HepG2 (cell line): ENCODE data around the gene FAM174C. TPM values are rescaled to one million over a fixed set of nuclear protein-coding genes. Genes with fewer than 3 reads are reported as not detected.

Experiments used
- CHD2 ChIP-seq: IDR thresholded peaks from 2 replicates; pipeline ENCODE4 v1.6.1; 2011; ENCODE audit warnings: low read depth, low read length, improper control_type of control experiment
- EP300 ChIP-seq, 3 experiments: sonication (generic) in 1 of 3; formaldehyde crosslinking in 1 of 3; IDR thresholded peaks; 2 replicates each; pipeline versions ENCODE4 v1.5.1 to v1.6.1; 2011 to 2020; ENCODE audit warnings: low read depth in 2 of 3, low read length in 2 of 3, borderline replicate concordance in 1 of 3, improper control_type of control experiment in 1 of 3, mild to moderate bottlenecking in 1 of 3, missing genetic modification reagents in 1 of 3, moderate library complexity in 1 of 3
- EZH2 ChIP-seq: conservative IDR thresholded peaks from 2 replicates; pipeline ENCODE4 v1.6.1; 2012; ENCODE audit warnings: mild to moderate bottlenecking, low read depth, low read length, moderate library complexity
- HDAC2 ChIP-seq: sonication (generic); formaldehyde crosslinking; IDR thresholded peaks from 2 replicates; pipeline ENCODE4 v1.4.0; 2020; ENCODE audit warnings: missing genetic modification reagents
- KAT7 ChIP-seq: IDR thresholded peaks from 2 replicates; pipeline ENCODE4 v1.6.1; 2018; ENCODE audit warnings: borderline replicate concordance, missing compliant biosample characterization
- PHF8 ChIP-seq: sonication (generic); formaldehyde crosslinking; IDR thresholded peaks from 2 replicates; pipeline ENCODE4 v1.5.0; 2020; ENCODE audit warnings: missing genetic modification reagents
- POGZ ChIP-seq: sonication (generic); formaldehyde crosslinking; IDR thresholded peaks from 2 replicates; pipeline ENCODE4 v1.4.0; 2020; ENCODE audit warnings: mild to moderate bottlenecking, missing genetic modification reagents
- RAD21 ChIP-seq: fragments of 450-650 bp; formaldehyde crosslinking; IDR thresholded peaks from 2 replicates; pipeline ENCODE4 v1.5.0; 2020; ENCODE audit warnings: mild to moderate bottlenecking
- SMC3 ChIP-seq: IDR thresholded peaks from 2 replicates; pipeline ENCODE4 v1.6.1; 2011; ENCODE audit warnings: low read length, improper control_type of control experiment
- TBX2 ChIP-seq: sonication (generic); formaldehyde crosslinking; IDR thresholded peaks from 2 replicates; pipeline ENCODE4 v1.5.0; 2020; ENCODE audit warnings: missing genetic modification reagents, mild to moderate bottlenecking, borderline replicate concordance
- THYN1 ChIP-seq: sonication (generic); formaldehyde crosslinking; IDR thresholded peaks from 2 replicates; pipeline ENCODE4 v1.8.1; 2023; ENCODE audit warnings: low read depth, mild to moderate bottlenecking, moderate library complexity, missing genetic modification reagents, borderline replicate concordance
- ZNF263 ChIP-seq: sonication (generic); formaldehyde crosslinking; IDR thresholded peaks from 2 replicates; pipeline ENCODE4 v1.4.0; 2020; ENCODE audit warnings: missing genetic modification reagents
- ZNF333 ChIP-seq: sonication (generic); formaldehyde crosslinking; IDR thresholded peaks from 2 replicates; pipeline ENCODE4 v1.4.0; 2020; ENCODE audit warnings: mild to moderate bottlenecking, missing genetic modification reagents, borderline replicate concordance
- ZNF747 ChIP-seq: sonication (generic); formaldehyde crosslinking; IDR thresholded peaks from 2 replicates; pipeline ENCODE4 v1.8.1; 2023; ENCODE audit warnings: missing genetic modification reagents, mild to moderate bottlenecking, borderline replicate concordance
- polyA plus RNA-seq, 8 experiments: library from polyadenylated mRNA; depleted of rRNA in 3 of 8; stranded (reverse) in 7 of 8; unstranded in 1 of 8; fragments of >200 nt; fragmentation: Illumina TruSeq in 4 of 8; extraction: Trizol in 4 of 8; gene quantifications; 2 replicates each; pipeline versions ENCODE4 v1.2.1 to v1.2.3, GENCODE V29; 2011 to 2016; ENCODE audit warnings: low read depth in 4 of 8, missing spikeins in 1 of 8, mixed read lengths in 1 of 8; ENCODE audit not compliant: insufficient read depth in 1 of 8
- total RNA-seq, 5 experiments: library from RNA; depleted of rRNA; stranded (reverse); fragments of >200 nt; fragmentation: Illumina TruSeq; extraction: Trizol; gene quantifications; 2 replicates each; pipeline ENCODE4 v1.2.3, GENCODE V29; 2016; ENCODE audit warnings: low read depth in 1 of 5
- TF ChIP-seq, protein P1 (sequence below): sonication (generic); formaldehyde crosslinking; IDR thresholded peaks from 2 replicates; pipeline ENCODE4 v1.5.1; 2020; ENCODE audit warnings: missing genetic modification reagents, mild to moderate bottlenecking, borderline replicate concordance
- TF ChIP-seq, protein P2 (sequence below): sonication (generic); formaldehyde crosslinking; IDR thresholded peaks from 2 replicates; pipeline ENCODE4 v1.8.1; 2023; ENCODE audit warnings: mild to moderate bottlenecking, inconsistent platforms, moderate library complexity, missing genetic modification reagents, borderline replicate concordance
- TF ChIP-seq, protein P3 (sequence below): sonication (generic); formaldehyde crosslinking; IDR thresholded peaks from 2 replicates; pipeline ENCODE4 v1.4.0; 2020; ENCODE audit warnings: mild to moderate bottlenecking, missing genetic modification reagents

FAM174C gene
- total and polyA plus RNA-seq, 2 of the 13 experiments (the other 11 are each of a cell fraction or from before 2014, with no cell fraction given), result 19.5 to 31.3 TPM

DNA sequence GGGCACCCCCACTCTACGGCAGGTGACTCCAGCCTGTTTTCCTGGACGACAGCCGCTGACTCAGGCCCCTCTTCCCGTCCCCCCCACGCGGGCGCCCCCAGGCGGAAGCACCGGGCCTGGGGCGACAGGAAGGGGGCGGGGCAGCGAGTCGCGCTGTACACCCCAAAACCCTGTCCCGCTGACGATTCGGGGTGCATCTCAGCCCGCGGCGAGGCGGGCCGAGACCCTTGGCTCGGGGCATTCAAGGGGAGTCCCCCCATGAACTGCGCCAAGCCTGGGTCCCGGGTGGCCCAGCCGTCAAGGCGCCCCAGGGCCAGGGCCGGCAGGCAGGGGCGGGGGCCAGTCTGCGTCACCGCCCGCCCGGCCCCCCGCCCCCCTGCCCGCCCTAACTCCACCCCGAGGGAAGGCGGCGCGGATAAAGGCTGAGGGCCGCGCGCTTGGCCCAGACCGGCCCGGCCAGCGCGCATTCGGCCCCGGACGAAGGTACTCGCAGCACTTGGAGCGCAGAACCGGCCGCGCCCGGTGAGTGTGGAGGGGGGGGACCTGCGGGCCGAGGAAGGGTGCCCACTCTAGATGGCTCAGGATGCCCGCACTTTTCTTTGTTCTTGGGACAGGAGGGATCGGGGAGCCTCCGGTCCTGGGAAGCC is 27.1 kb upstream of the FAM174C start, which contains the start of gene MIDN (continued):
- TF ChIP-seq, protein P1, sequence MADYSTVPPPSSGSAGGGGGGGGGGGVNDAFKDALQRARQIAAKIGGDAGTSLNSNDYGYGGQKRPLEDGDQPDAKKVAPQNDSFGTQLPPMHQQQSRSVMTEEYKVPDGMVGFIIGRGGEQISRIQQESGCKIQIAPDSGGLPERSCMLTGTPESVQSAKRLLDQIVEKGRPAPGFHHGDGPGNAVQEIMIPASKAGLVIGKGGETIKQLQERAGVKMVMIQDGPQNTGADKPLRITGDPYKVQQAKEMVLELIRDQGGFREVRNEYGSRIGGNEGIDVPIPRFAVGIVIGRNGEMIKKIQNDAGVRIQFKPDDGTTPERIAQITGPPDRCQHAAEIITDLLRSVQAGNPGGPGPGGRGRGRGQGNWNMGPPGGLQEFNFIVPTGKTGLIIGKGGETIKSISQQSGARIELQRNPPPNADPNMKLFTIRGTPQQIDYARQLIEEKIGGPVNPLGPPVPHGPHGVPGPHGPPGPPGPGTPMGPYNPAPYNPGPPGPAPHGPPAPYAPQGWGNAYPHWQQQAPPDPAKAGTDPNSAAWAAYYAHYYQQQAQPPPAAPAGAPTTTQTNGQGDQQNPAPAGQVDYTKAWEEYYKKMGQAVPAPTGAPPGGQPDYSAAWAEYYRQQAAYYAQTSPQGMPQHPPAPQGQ, result no peak
- TF ChIP-seq POGZ, result peak; percentile 30; the same call in 1 of the 2 replicates
- TF ChIP-seq ZNF263 (CRISPR knock-in tag), result 0 out of 2 replicates have a peak, but pooled peaks have one; percentile 11
- TF ChIP-seq PHF8 (CRISPR knock-in tag), result peak; percentile 85
- TF ChIP-seq RAD21 (CRISPR knock-in tag), result peak; percentile 26
- no peak for TF ChIP-seq ZNF747 (CRISPR knock-in tag)
- peak; percentile 58; the same call in 1 of the 2 replicates for TF ChIP-seq ZNF333 (CRISPR knock-in tag)
- no peak for TF ChIP-seq THYN1 (CRISPR knock-in tag)
- 0 out of 2 replicates have a peak, but pooled peaks have one; percentile 13 for TF ChIP-seq TBX2 (CRISPR knock-in tag)
- TF ChIP-seq KAT7 (CRISPR knock-in tag), result no peak
- TF ChIP-seq HDAC2 (CRISPR knock-in tag), result 0 out of 2 replicates have a peak, but pooled peaks have one; percentile 46
- TF ChIP-seq, protein P2, sequence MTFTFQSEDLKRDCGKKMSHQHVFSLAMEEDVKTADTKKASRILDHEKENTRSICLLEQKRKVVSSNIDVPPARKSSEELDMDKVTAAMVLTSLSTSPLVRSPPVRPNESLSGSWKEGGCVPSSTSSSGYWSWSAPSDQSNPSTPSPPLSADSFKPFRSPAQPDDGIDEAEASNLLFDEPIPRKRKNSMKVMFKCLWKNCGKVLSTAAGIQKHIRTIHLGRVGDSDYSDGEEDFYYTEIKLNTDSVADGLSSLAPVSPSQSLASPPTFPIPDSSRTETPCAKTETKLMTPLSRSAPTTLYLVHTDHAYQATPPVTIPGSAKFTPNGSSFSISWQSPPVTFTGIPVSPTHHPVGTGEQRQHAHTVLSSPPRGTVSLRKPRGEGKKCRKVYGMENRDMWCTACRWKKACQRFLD, result 0 out of 2 replicates have a peak, but pooled peaks have one; percentile 38
- TF ChIP-seq, protein P3, sequence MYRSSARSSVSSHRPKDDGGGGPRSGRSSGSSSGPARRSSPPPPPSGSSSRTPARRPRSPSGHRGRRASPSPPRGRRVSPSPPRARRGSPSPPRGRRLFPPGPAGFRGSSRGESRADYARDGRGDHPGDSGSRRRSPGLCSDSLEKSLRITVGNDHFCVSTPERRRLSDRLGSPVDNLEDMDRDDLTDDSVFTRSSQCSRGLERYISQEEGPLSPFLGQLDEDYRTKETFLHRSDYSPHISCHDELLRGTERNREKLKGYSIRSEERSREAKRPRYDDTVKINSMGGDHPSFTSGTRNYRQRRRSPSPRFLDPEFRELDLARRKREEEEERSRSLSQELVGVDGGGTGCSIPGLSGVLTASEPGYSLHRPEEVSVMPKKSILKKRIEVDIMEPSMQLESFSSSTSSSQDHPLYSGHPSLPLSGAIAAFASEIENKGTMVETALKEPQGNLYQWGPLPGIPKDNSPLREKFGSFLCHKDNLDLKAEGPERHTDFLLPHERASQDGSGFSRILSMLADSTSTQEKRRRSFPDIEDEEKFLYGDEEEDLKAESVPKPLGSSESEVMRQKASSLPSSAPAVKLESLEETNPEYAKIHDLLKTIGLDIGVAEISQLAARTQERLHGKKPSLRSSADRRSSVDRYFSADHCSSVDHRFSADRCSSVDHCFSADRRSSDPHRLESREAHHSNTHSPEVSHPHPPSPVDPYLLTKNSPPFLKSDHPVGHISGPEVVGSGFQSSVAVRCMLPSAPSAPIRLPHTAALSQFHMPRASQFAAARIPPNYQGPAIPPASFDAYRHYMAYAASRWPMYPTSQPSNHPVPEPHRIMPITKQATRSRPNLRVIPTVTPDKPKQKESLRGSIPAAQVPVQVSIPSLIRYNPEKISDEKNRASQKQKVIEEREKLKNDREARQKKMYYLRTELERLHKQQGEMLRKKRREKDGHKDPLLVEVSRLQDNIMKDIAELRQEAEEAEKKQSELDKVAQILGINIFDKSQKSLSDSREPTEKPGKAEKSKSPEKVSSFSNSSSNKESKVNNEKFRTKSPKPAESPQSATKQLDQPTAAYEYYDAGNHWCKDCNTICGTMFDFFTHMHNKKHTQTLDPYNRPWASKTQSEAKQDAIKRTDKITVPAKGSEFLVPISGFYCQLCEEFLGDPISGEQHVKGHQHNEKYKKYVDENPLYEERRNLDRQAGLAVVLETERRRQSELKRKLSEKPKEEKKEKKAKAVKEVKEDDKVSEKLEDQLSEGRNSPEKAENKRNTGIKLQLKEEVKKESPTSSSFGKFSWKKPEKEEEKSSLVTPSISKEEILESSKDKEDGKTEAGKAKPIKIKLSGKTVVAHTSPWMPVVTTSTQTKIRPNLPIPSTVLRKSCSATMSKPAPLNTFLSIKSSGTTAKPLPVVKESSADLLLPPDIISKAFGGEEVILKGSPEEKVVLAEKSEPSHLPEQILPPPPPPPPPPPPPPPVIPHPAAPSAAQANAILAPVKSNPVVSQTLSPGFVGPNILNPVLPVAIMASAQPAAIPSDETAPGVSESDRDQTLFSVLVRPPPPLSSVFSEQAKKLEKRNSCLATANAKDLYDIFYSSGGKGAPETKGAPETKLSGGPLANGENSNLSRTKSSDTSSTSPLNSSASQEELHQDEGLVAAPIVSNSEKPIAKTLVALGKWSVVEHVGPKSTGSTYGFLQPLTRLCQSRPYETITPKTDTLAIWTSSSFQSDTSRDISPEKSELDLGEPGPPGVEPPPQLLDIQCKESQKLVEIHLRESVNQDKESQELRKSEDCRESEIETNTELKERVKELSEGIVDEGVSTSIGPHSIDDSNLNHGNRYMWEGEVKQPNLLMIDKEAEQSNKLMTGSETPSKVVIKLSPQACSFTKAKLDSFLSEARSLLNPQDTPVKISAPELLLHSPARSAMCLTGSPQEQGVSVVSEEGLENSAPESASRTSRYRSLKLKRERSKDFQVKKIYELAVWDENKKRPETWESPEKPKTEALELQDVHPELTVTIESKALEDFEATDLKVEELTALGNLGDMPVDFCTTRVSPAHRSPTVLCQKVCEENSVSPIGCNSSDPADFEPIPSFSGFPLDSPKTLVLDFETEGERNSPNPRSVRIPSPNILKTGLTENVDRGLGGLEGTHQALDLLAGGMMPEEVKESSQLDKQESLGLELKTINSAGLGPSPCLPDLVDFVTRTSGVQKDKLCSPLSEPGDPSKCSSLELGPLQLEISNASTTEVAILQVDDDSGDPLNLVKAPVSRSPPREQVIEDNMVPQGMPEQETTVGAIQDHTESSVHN, result no peak
- no peak for TF ChIP-seq CHD2
- 0 out of 4 replicates have a peak, but pooled peaks of 1 of the 2 experiments have one; percentile 5 for TF ChIP-seq EP300 (IDR thresholded peaks at IDR 0.05; ENCODE audit: low read depth in 2 of 2, low read length in 2 of 2)
- TF ChIP-seq EP300 (CRISPR knock-in tag; IDR thresholded peaks at IDR 0.05; ENCODE audit: borderline replicate concordance), result no peak; the same call in 1 of the 2 replicates
- TF ChIP-seq SMC3, result no peak
- no peak for TF ChIP-seq EZH2
